GM12878 (cell line): ENCODE data around the gene ASPHD1. TPM values are rescaled to one million over a fixed set of nuclear protein-coding genes. Genes with fewer than 3 reads are reported as not detected.

Source experiments
- ATAC-seq: fragments of 200-7000 bp; cut with Tn5 transposase; 3 replicates; pipeline ENCODE4 v1.9.1; 2020; ENCODE audit warnings: mild to moderate bottlenecking, moderate library complexity
- BruUV-seq: library from RNA; stranded (reverse); fragments of 400-500 nt; replicated peaks from 2 replicates; lab custom pipeline; 2021; lab: Mats Ljungman, UMichigan
- CTCF ChIA-PET: fragments of 300-600 bp; sonication (Branson Sonifier 250); formaldehyde crosslinking; extraction: SDS; loops from one replicate; lab custom pipeline; 2021; ENCODE audit warnings: inconsistent platforms; lab: Yijun Ruan, JAX
- POLR2A ChIA-PET: fragments of 350-600 bp; formaldehyde crosslinking; extraction: SDS; loops from one replicate; lab custom pipeline; 2021; ENCODE audit warnings: inconsistent platforms; lab: Charles Lee
- RAD21 ChIA-PET: fragments of 300-600 bp; sonication (Branson Sonifier 250); formaldehyde crosslinking; loops from one replicate; lab custom pipeline; 2023; ENCODE audit warnings: antibody characterized with exemption; ENCODE audit not compliant: unreplicated experiment; lab: Charles Lee
- SMC1A ChIA-PET: fragments of 300-600 bp; sonication (Branson Sonifier 250); formaldehyde crosslinking; loops from one replicate; lab custom pipeline; 2023; ENCODE audit not compliant: unreplicated experiment, uncharacterized antibody; lab: Charles Lee
- DNase-seq: peaks from one replicate; pipeline ENCODE4 v3.0.0-alpha.2; 2011; ENCODE audit warnings: low read depth, low spot score
- FAIRE-seq: peaks from 3 replicates; lab custom pipeline; 2011; peaks lifted over from hg19 to GRCh38; lab: Jason Lieb, UNC
- H2AFZ ChIP-seq: 2 replicates; pipeline ENCODE4 v1.6.0; 2011; ENCODE audit warnings: low read depth, low read length, control low read depth; ENCODE audit not compliant: control insufficient read depth
- H3K27ac ChIP-seq: 2 replicates; pipeline ENCODE4 v1.5.1; 2011; ENCODE audit warnings: control low read depth; ENCODE audit not compliant: control insufficient read depth, insufficient read depth
- H3K27me3 ChIP-seq, 2 experiments: replicated peaks in 1 of 2; 2 replicates each; pipeline versions ENCODE4 v1.6.0 to v1.6.1; 2011; ENCODE audit warnings: low read length in 1 of 2; ENCODE audit not compliant: control insufficient read depth in 2 of 2, insufficient read depth in 2 of 2
- H3K36me3 ChIP-seq, 2 experiments: 2 replicates each; pipeline ENCODE4 v1.5.1; 2011; ENCODE audit warnings: low read length in 1 of 2; ENCODE audit not compliant: control insufficient read depth in 2 of 2, insufficient read depth in 2 of 2
- H3K4me1 ChIP-seq: 2 replicates; pipeline ENCODE4 v1.6.1; 2011; ENCODE audit warnings: mild to moderate bottlenecking, low read length, moderate library complexity, mixed read lengths; ENCODE audit not compliant: control insufficient read depth, insufficient read depth
- H3K4me2 ChIP-seq: 2 replicates; pipeline ENCODE4 v1.6.0; 2011; ENCODE audit warnings: control low read depth; ENCODE audit not compliant: control insufficient read depth, insufficient read depth
- H3K4me3 ChIP-seq: fragments of 200-600 bp; sonication (generic); 2 replicates; pipeline ENCODE4 v1.5.1; 2016
- H3K79me2 ChIP-seq: 2 replicates; pipeline ENCODE4 v1.6.0; 2011; ENCODE audit warnings: low read length; ENCODE audit not compliant: control insufficient read depth, insufficient read depth
- H3K9ac ChIP-seq: 2 replicates; pipeline ENCODE4 v1.8.0; 2011; ENCODE audit warnings: low read length, control low read depth, mixed read lengths; ENCODE audit not compliant: control insufficient read depth, insufficient read depth
- H3K9me3 ChIP-seq: replicated peaks from 3 replicates; pipeline ENCODE4 v1.5.1; 2011; ENCODE audit warnings: mild to moderate bottlenecking, low read length; ENCODE audit not compliant: control insufficient read depth, insufficient read depth
- H4K20me1 ChIP-seq: 2 replicates; pipeline ENCODE4 v1.6.0; 2011; ENCODE audit not compliant: control insufficient read depth, insufficient read depth
- ASH2L ChIP-seq: fragments of 300-600, 200-600 bp; sonication (generic); IDR thresholded peaks from 2 replicates; pipeline ENCODE4 v1.6.1; 2017; ENCODE audit warnings: low read depth, mild to moderate bottlenecking, borderline replicate concordance
- DPF2 ChIP-seq: fragments of 450-650 bp; IDR thresholded peaks from 2 replicates; pipeline ENCODE4 v1.6.1; 2017; ENCODE audit warnings: mild to moderate bottlenecking
- ETV6 ChIP-seq, 2 experiments: fragments of 450-650 bp in 1 of 2; IDR thresholded peaks in 1 of 2; conservative IDR thresholded peaks in 1 of 2; 2 replicates each; pipeline ENCODE4 v1.6.1; 2014; ENCODE audit warnings: antibody characterized with exemption in 1 of 2, borderline replicate concordance in 1 of 2, low read depth in 1 of 2, mild to moderate bottlenecking in 1 of 2, moderate library complexity in 1 of 2
- PBX3 ChIP-seq: IDR thresholded peaks from 2 replicates; pipeline ENCODE4 v1.6.1; 2011; ENCODE audit warnings: mild to moderate bottlenecking, low read depth, low read length, moderate library complexity; ENCODE audit not compliant: insufficient replicate concordance
- WRNIP1 ChIP-seq: IDR thresholded peaks from 2 replicates; pipeline ENCODE4 v1.6.1; 2011; ENCODE audit warnings: low read depth, low read length, improper control_type of control experiment, borderline replicate concordance
- WGBS: methylation state at CpG from one replicate; pipeline ENCODE4 v1.1.6; 2016; ENCODE audit warnings: low lambda C conversion rate; ENCODE audit not compliant: insufficient replicate concordance, insufficient coverage; ENCODE audit errors: missing lambda C conversion rate; 5-methylcytosine and 5-hydroxymethylcytosine counted together
- in situ Hi-C: fragments of 300-500 bp; cut with MboI; formaldehyde crosslinking; loops from 9 replicates; pipeline ENCODE4 v1.14.3; 2018; ENCODE audit warnings: mixed read lengths
- intact Hi-C: fragments of 100-400 bp; cut with micrococcal nuclease; formaldehyde crosslinking; loops from one replicate; pipeline ENCODE4 v1.14.2; 2022; ENCODE audit not compliant: unreplicated experiment
- polyA plus RNA-seq, 11 experiments: library from polyadenylated mRNA; depleted of rRNA in 4 of 11; unstranded in 6 of 11; stranded (reverse) in 5 of 11; fragments of >200 nt; fragmentation: Nextera tagmentation in 4 of 11; fragmentation: Illumina TruSeq in 1 of 11; extraction: Ambion mirVana in 4 of 11; extraction: Trizol in 1 of 11; gene quantifications; 1 replicate in 1 of 11; 2 replicates in 10 of 11; pipeline versions ENCODE4 v1.2.1 to v1.2.3, GENCODE V29; 2011 to 2016; ENCODE audit warnings: inconsistent platforms in 2 of 11, missing spikeins in 2 of 11, low read depth in 1 of 11
- total RNA-seq, 4 experiments: library from RNA; depleted of rRNA in 3 of 4; stranded (reverse); fragments of >200 nt in 3 of 4; fragmentation: Illumina TruSeq in 1 of 4; extraction: Trizol in 1 of 4; gene quantifications; 2 replicates each; pipeline versions ENCODE4 v1.2.1 to v1.2.3, GENCODE V29; 2013 to 2021

The ASPHD1 gene
- total and polyA plus RNA-seq, 10 of the 15 experiments (the other 5 are each of a cell fraction or from before 2014, with no cell fraction given) = not detected

DNA sequence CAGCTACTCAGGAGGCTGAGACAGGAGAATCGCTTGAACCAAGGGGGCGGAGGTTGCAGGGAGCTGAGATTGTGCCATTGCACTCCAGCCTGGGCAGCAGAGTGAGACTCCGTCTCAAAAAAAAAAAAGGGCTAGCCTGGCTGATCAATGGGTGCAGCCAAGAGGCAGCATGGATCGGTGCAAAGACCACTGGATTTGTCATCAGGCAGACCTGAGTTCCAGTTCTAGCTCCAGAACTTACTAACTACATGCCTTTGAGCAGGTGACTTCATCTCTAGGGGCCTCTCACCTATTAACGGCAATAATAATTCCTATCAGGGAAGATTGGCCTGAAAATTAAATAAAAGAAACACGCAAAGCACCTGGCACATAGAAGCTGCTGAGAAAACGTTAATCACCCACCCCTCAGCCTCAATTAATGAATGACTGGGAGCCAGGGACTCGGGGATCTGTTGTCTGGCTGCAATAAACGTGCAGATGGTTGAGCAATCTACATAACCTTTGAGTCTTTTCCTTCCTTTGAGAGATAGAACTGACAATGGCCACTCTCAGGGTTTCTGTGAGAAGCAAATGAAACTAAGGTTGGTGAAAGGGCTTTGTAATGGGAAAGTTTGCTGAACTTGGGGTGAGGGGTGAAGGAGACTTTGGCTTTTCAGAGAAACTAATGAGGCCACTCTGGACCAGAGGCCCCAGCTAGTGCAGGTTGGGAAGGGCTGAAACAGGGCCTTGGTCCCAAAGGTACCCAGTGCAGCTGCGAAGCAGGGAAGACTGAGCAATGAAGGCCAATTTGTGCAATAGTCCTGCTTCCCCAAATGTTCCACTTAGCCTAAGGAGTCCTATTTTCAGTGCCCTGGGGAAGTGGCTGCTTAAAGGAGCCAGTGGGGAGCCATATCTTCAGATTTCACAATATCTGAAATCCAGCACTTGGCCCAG is 8.5 kb upstream of the ASPHD1 start:
- SMC1A ChIA-PET = no interaction called here
- Histone ChIP-seq H3K4me2 (no peak overlapping the region), H3K9me3 (no peaks in the 10 kb centered on the region), H3K27ac (no peak overlapping the region), H3K4me1 (no peaks in the 10 kb centered on the region), H3K27me3 (no peaks in the 10 kb centered on the region), H3K36me3 (no peaks in the 10 kb centered on the region), H3K79me2 (no peaks in the 10 kb centered on the region), H2AFZ (no peak overlapping the region), H3K9ac (no peak overlapping the region), H4K20me1 (no peaks in the 10 kb centered on the region), H3K4me3 (no peak overlapping the region)
- RAD21 ChIA-PET = interaction anchor here (0.7 kb wide), 1 partner anchor 84 kb away, joined by 3 read pairs; no protein-coding TSS in a partner anchor
- FAIRE-seq (no peak), ATAC-seq (no peak), DNase-seq (no peak)
- 41% methylated on average over 10 of the region's 10 CpGs for WGBS
- intact Hi-C loops (no loop called here), in situ Hi-C loops (no loop called here)
- CTCF ChIA-PET = no interaction called here
- TF ChIP-seq PBX3 (no peak), ETV6 (conservative IDR thresholded peaks at IDR 0.05 in 1 of 2, IDR thresholded peaks at IDR 0.05 in 1 of 2; ENCODE audit: borderline replicate concordance in 1 of 2, low read depth in 1 of 2) (no peak), ASH2L (no peak), DPF2 (no peak), WRNIP1 (no peak)
- BruUV-seq = no TSS peak
- POLR2A ChIA-PET = no interaction called here
